NOMO-1 treated with DMSO at 0.1 percent for 48 hours (cell line): ENCODE measurements around the gene BRD1.

Experiments
- DNase-seq: peaks from one replicate; lab custom pipeline; 2025; ENCODE audit not compliant: unreplicated experiment; lab: John Stamatoyannopoulos, UW

BRD1 gene

GRCh38 chr22:49803737-49804375 is 23.8 kb downstream of the BRD1 start:
- DNase-seq, result no peak

GRCh38 chr22:49803134-49803533 is 24.5 kb downstream of the BRD1 start:
- DNase-seq, result no peak

- DNase-seq, result no peak
These were observed 26.1 kb downstream of the BRD1 start for GRCh38 chr22:49801391-49802060.

- no peak for DNase-seq
These were observed 27.1 kb downstream of the BRD1 start for GRCh38 chr22:49800408-49801238.

- DNase-seq, result no peak
These were observed 28.1 kb downstream of the BRD1 start for GRCh38 chr22:49799431-49800075.

GRCh38 chr22:49798486-49799151 is 29.1 kb downstream of the BRD1 start:
- DNase-seq, result no peak

- no peak for DNase-seq
These were observed 30.0 kb downstream of the BRD1 start for GRCh38 chr22:49797706-49798105.

- no peak for DNase-seq
These were observed 30.9 kb downstream of the BRD1 start for GRCh38 chr22:49796596-49797270.

- DNase-seq, result no peak
These were observed 32.2 kb downstream of the BRD1 start for GRCh38 chr22:49795521-49795920.

- no peak for DNase-seq
These were observed 33.8 kb downstream of the BRD1 start for GRCh38 chr22:49793871-49794270.

GRCh38 chr22:49793296-49793695 is 34.4 kb downstream of the BRD1 start:
- DNase-seq, result no peak

- no peak for DNase-seq
These were observed 35.6 kb downstream of the BRD1 start for GRCh38 chr22:49792107-49792506.

GRCh38 chr22:49791682-49792081 is 36.0 kb downstream of the BRD1 start:
- no peak for DNase-seq

GRCh38 chr22:49790912-49791311 is 36.8 kb downstream of the BRD1 start:
- DNase-seq, result no peak

GRCh38 chr22:49789289-49790141 is 38.2 kb downstream of the BRD1 start:
- DNase-seq, result peak; percentile 76

GRCh38 chr22:49788504-49788903 is 39.2 kb downstream of the BRD1 start:
- DNase-seq, result no peak

- DNase-seq, result no peak
These were observed 39.8 kb downstream of the BRD1 start for GRCh38 chr22:49787861-49788260.

- DNase-seq, result no peak
These were observed 40.5 kb downstream of the BRD1 start for GRCh38 chr22:49786976-49787706.
